C4-2B (cell line): ENCODE results near the gene PARD3B.

Experiments
- CTCF ChIP-seq: fragments of 450-650 bp; conservative IDR thresholded peaks from 2 replicates; pipeline ENCODE4 v1.5.1; 2017; ENCODE audit warnings: mild to moderate bottlenecking
- ZFX ChIP-seq: fragments of 450-650 bp; IDR thresholded peaks from 2 replicates; pipeline ENCODE4 v1.6.1; 2017

- TF ChIP-seq CTCF (no peak), ZFX (no peak)
Observed at GRCh38 chr2:205054789-205055188, 509.5 kb downstream of the PARD3B start.
